Endodermal cell (in vitro differentiated cells): Measurements from ENCODE around the gene RILPL1. TPM values are rescaled to one million over a fixed set of nuclear protein-coding genes. Genes with fewer than 3 reads are reported as not detected.

Experiments
- DNase-seq: peaks from one replicate; pipeline ENCODE4 v3.0.0-alpha.2; 2017
- H3K27ac ChIP-seq: 2 replicates; pipeline ENCODE4 v1.5.1; 2013; ENCODE audit warnings: mild to moderate bottlenecking, low read depth, low read length, moderate library complexity
- H3K27me3 ChIP-seq: 2 replicates; pipeline ENCODE4 v1.6.1; 2013; ENCODE audit warnings: mild to moderate bottlenecking, low read length, moderate library complexity; ENCODE audit not compliant: insufficient read depth, control insufficient read depth, poor library complexity, severe bottlenecking
- H3K36me3 ChIP-seq: 2 replicates; pipeline ENCODE4 v1.7.0; 2013; ENCODE audit warnings: mild to moderate bottlenecking, low read length, moderate library complexity; ENCODE audit not compliant: control insufficient read depth, insufficient read depth
- H3K4me1 ChIP-seq: one replicate; pipeline ENCODE4 v1.7.0; 2013; ENCODE audit warnings: low read length; ENCODE audit not compliant: control insufficient read depth, insufficient read depth
- H3K4me3 ChIP-seq: 2 replicates; pipeline ENCODE4 v1.5.1; 2013; ENCODE audit warnings: mild to moderate bottlenecking, low read length, moderate library complexity
- H3K9ac ChIP-seq: 2 replicates; pipeline ENCODE4 v1.6.1; 2013; ENCODE audit warnings: mild to moderate bottlenecking, low read length, moderate library complexity; ENCODE audit not compliant: poor library complexity, severe bottlenecking; ENCODE audit errors: extremely low read depth
- H3K9me3 ChIP-seq: 2 replicates; pipeline ENCODE4 v1.6.1; 2013; ENCODE audit warnings: mild to moderate bottlenecking, low read length, moderate library complexity; ENCODE audit not compliant: control insufficient read depth
- H3K27ac Mint-ChIP-seq: 2 replicates; pipeline ENCODE4 v1.8.0; 2020; ENCODE audit warnings: mixed read lengths
- H3K27me3 Mint-ChIP-seq: 2 replicates; pipeline ENCODE4 v1.8.0; 2021; ENCODE audit warnings: mild to moderate bottlenecking, mixed read lengths; ENCODE audit not compliant: insufficient read depth
- H3K36me3 Mint-ChIP-seq: 2 replicates; pipeline ENCODE4 v1.8.0; 2020; ENCODE audit warnings: low read depth, mixed read lengths
- H3K4me1 Mint-ChIP-seq: 2 replicates; pipeline ENCODE4 v1.8.0; 2020; ENCODE audit warnings: mixed read lengths
- H3K4me3 Mint-ChIP-seq: 2 replicates; pipeline ENCODE4 v1.8.0; 2020; ENCODE audit warnings: mild to moderate bottlenecking, moderate library complexity, mixed read lengths
- H3K9me3 Mint-ChIP-seq: 2 replicates; pipeline ENCODE4 v1.8.0; 2020; ENCODE audit warnings: mild to moderate bottlenecking, mixed read lengths
- WGBS, 2 experiments: methylation state at CpG; one replicate each; pipeline versions ENCODE4 v1.1.5 to v1.1.7; 2013; ENCODE audit warnings: missing lambda C conversion rate in 2 of 2, mixed read lengths in 1 of 2; ENCODE audit not compliant: insufficient coverage in 1 of 2, insufficient read length in 1 of 2; 5-methylcytosine and 5-hydroxymethylcytosine counted together
- total RNA-seq, 2 donors: library from RNA; stranded (reverse); fragmentation: NEBNext Ultra II Directional in 1 of 2; extraction: Animal tissue kit (Norgen Biotek cat#: 25700) in 1 of 2; gene quantifications; 2 replicates in 1 of 2; 3 replicates in 1 of 2; pipeline ENCODE4 v1.2.1, GENCODE V29; 2021
- TF ChIP-seq, protein P1 (sequence below): fragments of 200-600 bp; sonication (generic); conservative IDR thresholded peaks from 2 replicates; pipeline ENCODE4 v1.5.0; 2021; ENCODE audit warnings: antibody characterized with exemption, mild to moderate bottlenecking

RILPL1 gene
- total RNA-seq, 2 donors from 2014 or later = 19.0 to 25.2 TPM

GRCh38 chr12:123479442-123480180 is 53.9 kb downstream of the RILPL1 start:
- Histone ChIP-seq H3K27ac (no peak overlapping the region), H3K27me3 (no peaks in the 10 kb centered on the region), H3K9ac (no peak overlapping the region), H3K4me1 (no peaks in the 10 kb centered on the region), H3K36me3 (peaks cover 31% of the 10 kb centered on the region), H3K4me3 (no peak overlapping the region), H3K9me3 (no peaks in the 10 kb centered on the region)
- Mint-ChIP-seq H3K9me3 (no peaks in the 10 kb centered on the region), H3K27me3 (no peaks in the 10 kb centered on the region), H3K4me3 (no peak overlapping the region), H3K27ac (no peak overlapping the region), H3K36me3 (peaks cover 41% of the 10 kb centered on the region), H3K4me1 (peaks cover 10% of the 10 kb centered on the region)
- WGBS, 2 experiments = 94% methylated on average over 11 to 14 of the region's 14 CpGs
- no peak for DNase-seq
- TF ChIP-seq, protein P1, sequence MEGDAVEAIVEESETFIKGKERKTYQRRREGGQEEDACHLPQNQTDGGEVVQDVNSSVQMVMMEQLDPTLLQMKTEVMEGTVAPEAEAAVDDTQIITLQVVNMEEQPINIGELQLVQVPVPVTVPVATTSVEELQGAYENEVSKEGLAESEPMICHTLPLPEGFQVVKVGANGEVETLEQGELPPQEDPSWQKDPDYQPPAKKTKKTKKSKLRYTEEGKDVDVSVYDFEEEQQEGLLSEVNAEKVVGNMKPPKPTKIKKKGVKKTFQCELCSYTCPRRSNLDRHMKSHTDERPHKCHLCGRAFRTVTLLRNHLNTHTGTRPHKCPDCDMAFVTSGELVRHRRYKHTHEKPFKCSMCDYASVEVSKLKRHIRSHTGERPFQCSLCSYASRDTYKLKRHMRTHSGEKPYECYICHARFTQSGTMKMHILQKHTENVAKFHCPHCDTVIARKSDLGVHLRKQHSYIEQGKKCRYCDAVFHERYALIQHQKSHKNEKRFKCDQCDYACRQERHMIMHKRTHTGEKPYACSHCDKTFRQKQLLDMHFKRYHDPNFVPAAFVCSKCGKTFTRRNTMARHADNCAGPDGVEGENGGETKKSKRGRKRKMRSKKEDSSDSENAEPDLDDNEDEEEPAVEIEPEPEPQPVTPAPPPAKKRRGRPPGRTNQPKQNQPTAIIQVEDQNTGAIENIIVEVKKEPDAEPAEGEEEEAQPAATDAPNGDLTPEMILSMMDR = no peak

DNA sequence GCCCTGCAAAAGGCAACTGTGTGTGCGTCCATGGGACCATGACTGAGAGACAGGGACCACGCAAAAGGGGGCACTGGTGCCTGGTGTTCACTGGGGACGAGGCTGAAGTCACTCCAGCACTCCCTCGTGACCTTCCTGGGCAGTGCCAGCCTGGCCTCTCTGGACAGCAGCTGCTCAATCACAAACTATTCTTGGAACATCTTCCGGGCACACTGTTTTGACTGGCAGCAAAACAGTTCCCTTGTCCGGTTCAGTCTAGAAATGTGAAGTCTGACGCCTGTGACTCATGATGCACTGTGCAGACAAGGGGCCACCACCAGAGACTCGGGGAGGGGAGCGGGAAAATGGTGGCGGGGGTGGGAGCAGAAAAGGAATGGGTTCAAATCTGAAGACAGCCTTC is 54.8 kb downstream of the RILPL1 start:
- H3K4me3 Mint-ChIP-seq = no peak overlapping the region
- H3K9ac ChIP-seq = no peak overlapping the region
- WGBS, 2 experiments = 94% methylated on average over 6 to 10 of the region's 10 CpGs

DNA sequence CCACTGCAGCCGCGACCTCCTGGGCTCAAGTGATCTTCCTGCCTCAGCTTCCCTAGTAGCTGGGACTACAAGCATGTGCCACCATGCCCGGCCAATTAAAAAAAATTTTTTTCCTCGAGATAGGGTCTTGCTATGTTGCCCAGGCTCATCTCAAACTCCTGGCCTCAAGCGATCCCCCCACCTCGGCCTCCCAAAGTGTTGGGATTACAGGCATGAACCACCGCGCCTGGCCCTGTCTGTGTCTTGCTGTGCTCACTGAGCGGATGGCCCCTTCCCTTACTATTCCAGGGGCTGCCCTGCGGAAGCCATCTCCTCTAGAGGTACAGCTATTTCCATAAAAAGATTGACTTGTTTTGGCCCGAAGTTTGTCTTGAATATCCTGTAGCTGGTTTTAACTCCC is 55.5 kb downstream of the RILPL1 start:
- Histone ChIP-seq H3K27ac (no peak overlapping the region), H3K9me3 (no peaks in the 10 kb centered on the region), H3K4me3 (no peak overlapping the region), H3K36me3 (peaks cover 27% of the 10 kb centered on the region), H3K4me1 (no peaks in the 10 kb centered on the region), H3K27me3 (no peaks in the 10 kb centered on the region), H3K9ac (no peak overlapping the region)
- no peaks in the 10 kb centered on the region for H3K9me3 Mint-ChIP-seq
- H3K36me3 Mint-ChIP-seq = peaks cover 38% of the 10 kb centered on the region
- TF ChIP-seq, protein P1 = no peak
- H3K4me3 Mint-ChIP-seq = no peak overlapping the region
- 94 to 96% methylated on average over 10 to 11 of the region's 11 CpGs for WGBS, 2 experiments
- no peak overlapping the region for H3K27ac Mint-ChIP-seq
- no peak for DNase-seq
- peaks cover 14% of the 10 kb centered on the region for H3K4me1 Mint-ChIP-seq
- no peaks in the 10 kb centered on the region for H3K27me3 Mint-ChIP-seq

More for the DNA sequence above, 54.8 kb downstream of the RILPL1 start:
- TF ChIP-seq, protein P1 = no peak
- H3K27me3 ChIP-seq = no peaks in the 10 kb centered on the region
- no peaks in the 10 kb centered on the region for H3K9me3 ChIP-seq
- Mint-ChIP-seq H3K9me3 (no peaks in the 10 kb centered on the region), H3K27me3 (no peaks in the 10 kb centered on the region), H3K36me3 (peaks cover 41% of the 10 kb centered on the region), H3K4me1 (peaks cover 14% of the 10 kb centered on the region), H3K27ac (no peak overlapping the region)
- no peak overlapping the region for H3K4me3 ChIP-seq
- H3K27ac ChIP-seq = no peak overlapping the region
- H3K4me1 ChIP-seq = no peaks in the 10 kb centered on the region
- H3K36me3 ChIP-seq = peaks cover 31% of the 10 kb centered on the region
- no peak for DNase-seq
